Psoas muscle (tissue), 8 donors: ENCODE results near the gene DCDC1. TPM values are rescaled to one million over a fixed set of nuclear protein-coding genes. Genes with fewer than 3 reads are reported as not detected.

ENCODE experiments used
- ATAC-seq, 4 donors: fragments of 200-7000 bp; cut with Tn5 transposase; one replicate each; pipeline ENCODE4 v1.9.1; 2020; ENCODE audit warnings: moderate library complexity in 3 of 4, mild to moderate bottlenecking in 2 of 4
- DNase-seq, 2 donors: peaks; one replicate each; pipeline ENCODE4 v3.0.0-alpha.2; 2020
- H3K27ac ChIP-seq: fragments of 200-600 bp; one replicate; pipeline ENCODE4 v1.8.0; 2022
- H3K27me3 ChIP-seq, 3 donors: fragments of 200-600 bp in 1 of 3; one replicate each; pipeline versions ENCODE4 v1.6.1 to v1.8.0; 2013 to 2022; ENCODE audit warnings: low read length in 2 of 3, mild to moderate bottlenecking in 2 of 3, moderate library complexity in 1 of 3; ENCODE audit not compliant: insufficient read depth in 3 of 3
- H3K36me3 ChIP-seq, 2 donors: fragments of 200-600 bp in 1 of 2; one replicate each; pipeline versions ENCODE4 v1.6.1 to v1.8.0; 2013 to 2022; ENCODE audit warnings: low read depth in 1 of 2, mild to moderate bottlenecking in 1 of 2, moderate library complexity in 1 of 2; ENCODE audit not compliant: insufficient read depth in 1 of 2
- H3K4me1 ChIP-seq: fragments of 200-600 bp; one replicate; pipeline ENCODE4 v1.8.0; 2022
- H3K4me3 ChIP-seq: fragments of 200-600 bp; one replicate; pipeline ENCODE4 v1.8.0; 2022; ENCODE audit warnings: mild to moderate bottlenecking
- H3K9me3 ChIP-seq: fragments of 200-600 bp; one replicate; pipeline ENCODE4 v1.8.0; 2022
- WGBS, 3 donors: extraction: QIAGEN DNeasy Blood & Tissue Kit; methylation state at CpG; one replicate each; pipeline versions ENCODE4 v1.1.6 to v1.1.7; 2013; 5-methylcytosine and 5-hydroxymethylcytosine counted together
- intact Hi-C, 2 donors: fragments of 100-400 bp; cut with DNase I; formaldehyde crosslinking; loops; one replicate each; pipeline versions ENCODE4 v1.11.0 to v1.14.2; 2022
- polyA plus RNA-seq, 3 donors: library from polyadenylated mRNA; stranded (reverse); fragments of 200-250 nt; gene quantifications; one replicate each; pipeline ENCODE4 v1.2.3, GENCODE V29; 2013
- total RNA-seq, 4 donors: library from RNA; stranded (reverse); fragmentation: NEBNext Ultra II Directional in 2 of 4; extraction: Animal tissue kit (Norgen Biotek cat#: 25700) in 2 of 4; gene quantifications; one replicate each; pipeline versions ENCODE4 v1.2.1 to v1.2.4, GENCODE V29; 2021 to 2023
- TF ChIP-seq, protein P1 (sequence below): fragments of 200-600 bp; IDR thresholded peaks from one replicate; pipeline ENCODE4 v1.8.0; 2022; ENCODE audit warnings: antibody characterized with exemption
- donor health status: healthy with polysubstance abuse.
- donor health status: DM: no; HTN: no; CAD: no; lungs with moderate emphysema.
- donor health status: Bipolar disorder and iron deficiency.
- donor health status: healthy.
- donor health status: DM: yes; HTN: yes; CAD: no.
- donor health status: DM: no; HTN: no; CAD: no.
- donor health status: DM: no; HTN: no; CAD: no.
- donor health status: DM: yes; HTN: yes; CAD: no.

Gene DCDC1
- total and polyA plus RNA-seq, 7 donors, result not detected

DNA sequence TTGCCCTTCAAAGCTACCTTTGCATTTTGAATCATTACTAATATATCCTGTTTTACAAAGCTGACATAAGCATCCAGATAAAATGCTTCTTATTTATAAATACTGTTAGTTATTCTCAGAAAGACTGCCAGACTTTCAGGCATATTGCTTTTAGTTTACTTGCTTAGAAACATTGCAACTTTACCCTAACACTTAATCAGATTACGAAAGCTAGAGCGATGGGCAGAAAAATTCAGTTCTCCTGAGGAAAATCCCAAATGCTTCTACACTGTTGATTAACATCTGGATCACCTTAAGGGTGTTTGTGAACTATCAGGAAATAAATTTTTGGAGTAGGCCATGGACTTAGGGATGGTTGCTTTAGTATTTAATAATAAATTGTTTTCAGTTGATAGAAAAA lies 493.7 kb downstream of the DCDC1 start:
- DNase-seq (no peak), ATAC-seq (no peak)
- intact Hi-C loops, result no loop called here
- WGBS, 3 donors, result 83 to 95% (median 87%) methylated on average over 2 of the region's 2 CpGs
- Histone ChIP-seq H3K36me3 (no peaks in the 10 kb centered on the region), H3K27ac (no peak overlapping the region), H3K4me3 (no peak overlapping the region), H3K4me1 (no peaks in the 10 kb centered on the region), H3K27me3 (no peaks in the 10 kb centered on the region), H3K9me3 (no peaks in the 10 kb centered on the region)
- TF ChIP-seq, protein P1, sequence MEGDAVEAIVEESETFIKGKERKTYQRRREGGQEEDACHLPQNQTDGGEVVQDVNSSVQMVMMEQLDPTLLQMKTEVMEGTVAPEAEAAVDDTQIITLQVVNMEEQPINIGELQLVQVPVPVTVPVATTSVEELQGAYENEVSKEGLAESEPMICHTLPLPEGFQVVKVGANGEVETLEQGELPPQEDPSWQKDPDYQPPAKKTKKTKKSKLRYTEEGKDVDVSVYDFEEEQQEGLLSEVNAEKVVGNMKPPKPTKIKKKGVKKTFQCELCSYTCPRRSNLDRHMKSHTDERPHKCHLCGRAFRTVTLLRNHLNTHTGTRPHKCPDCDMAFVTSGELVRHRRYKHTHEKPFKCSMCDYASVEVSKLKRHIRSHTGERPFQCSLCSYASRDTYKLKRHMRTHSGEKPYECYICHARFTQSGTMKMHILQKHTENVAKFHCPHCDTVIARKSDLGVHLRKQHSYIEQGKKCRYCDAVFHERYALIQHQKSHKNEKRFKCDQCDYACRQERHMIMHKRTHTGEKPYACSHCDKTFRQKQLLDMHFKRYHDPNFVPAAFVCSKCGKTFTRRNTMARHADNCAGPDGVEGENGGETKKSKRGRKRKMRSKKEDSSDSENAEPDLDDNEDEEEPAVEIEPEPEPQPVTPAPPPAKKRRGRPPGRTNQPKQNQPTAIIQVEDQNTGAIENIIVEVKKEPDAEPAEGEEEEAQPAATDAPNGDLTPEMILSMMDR, result no peak

DNA sequence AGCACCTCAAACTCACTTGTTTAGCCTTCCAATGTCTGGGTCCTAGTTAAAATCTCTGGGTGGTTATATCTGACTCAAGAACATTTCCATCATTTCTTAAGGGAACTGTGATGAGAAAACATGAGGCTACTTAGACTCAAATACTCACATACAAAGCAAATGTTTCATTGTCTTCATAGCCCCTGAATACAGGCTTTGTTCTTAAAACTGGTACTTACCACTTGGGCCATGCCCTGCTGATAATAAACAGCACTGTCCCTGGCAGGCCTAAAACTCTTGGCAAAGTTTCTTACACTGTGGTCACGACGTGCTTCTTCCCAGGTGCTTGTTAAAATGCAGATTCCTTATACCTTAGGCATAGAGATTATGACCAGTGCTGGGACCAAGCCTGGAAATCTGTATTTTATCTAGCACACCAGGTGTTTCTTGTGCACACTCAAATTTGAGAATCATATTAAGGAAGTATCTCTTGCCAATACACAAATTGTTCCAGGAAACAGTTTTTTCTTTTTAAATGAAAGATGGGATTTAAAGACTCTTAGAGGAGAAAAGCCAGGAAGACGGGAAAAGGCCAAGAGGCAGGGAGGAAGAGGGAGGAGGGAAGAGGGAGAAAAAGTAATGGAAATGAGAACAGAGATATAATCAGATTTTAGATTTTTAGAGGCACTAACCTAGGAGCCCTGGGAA lies 495.5 kb downstream of the DCDC1 start:
- Histone ChIP-seq H3K27me3 (no peaks in the 10 kb centered on the region), H3K4me3 (no peak overlapping the region), H3K36me3 (no peaks in the 10 kb centered on the region), H3K27ac (no peak overlapping the region), H3K9me3 (no peaks in the 10 kb centered on the region), H3K4me1 (no peaks in the 10 kb centered on the region)
- intact Hi-C loops, result no loop called here
- DNase-seq (no peak), ATAC-seq (no peak)
- 20 to 31% (median 26%) methylated on average over 3 of the region's 3 CpGs for WGBS, 3 donors
- TF ChIP-seq, protein P1, result no peak

DNA sequence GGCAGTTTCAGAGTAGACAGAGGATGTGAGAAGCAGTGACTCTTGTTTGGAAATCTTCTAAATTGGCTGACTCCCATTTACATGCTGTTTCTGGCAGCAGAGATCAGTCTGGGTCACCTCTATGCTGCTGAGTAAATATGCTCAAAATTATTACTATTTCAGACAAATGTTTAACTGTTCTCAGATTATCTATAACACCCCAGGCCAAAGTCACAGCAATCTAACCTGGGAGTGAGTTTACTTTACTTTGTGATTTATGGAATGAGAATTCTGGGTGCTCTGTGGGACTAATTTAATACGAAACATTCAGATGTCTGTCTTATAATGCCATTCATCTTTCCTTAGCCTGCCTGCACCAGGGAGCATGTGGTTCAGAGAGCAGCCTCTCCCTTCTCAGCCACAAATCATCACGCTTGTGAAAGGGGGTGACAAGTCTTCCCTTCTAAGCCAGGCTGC lies 500.9 kb downstream of the DCDC1 start:
- ATAC-seq, result no peak
- TF ChIP-seq, protein P1, result no peak
- Histone ChIP-seq H3K27ac (no peak overlapping the region), H3K4me3 (no peak overlapping the region), H3K4me1 (no peaks in the 10 kb centered on the region), H3K36me3 (no peaks in the 10 kb centered on the region), H3K27me3 (no peaks in the 10 kb centered on the region), H3K9me3 (no peaks in the 10 kb centered on the region)
- 40 to 56% (median 50%) methylated on average over 2 of the region's 2 CpGs for WGBS, 3 donors
- intact Hi-C loops, result no loop called here
- DNase-seq, result no peak

DNA sequence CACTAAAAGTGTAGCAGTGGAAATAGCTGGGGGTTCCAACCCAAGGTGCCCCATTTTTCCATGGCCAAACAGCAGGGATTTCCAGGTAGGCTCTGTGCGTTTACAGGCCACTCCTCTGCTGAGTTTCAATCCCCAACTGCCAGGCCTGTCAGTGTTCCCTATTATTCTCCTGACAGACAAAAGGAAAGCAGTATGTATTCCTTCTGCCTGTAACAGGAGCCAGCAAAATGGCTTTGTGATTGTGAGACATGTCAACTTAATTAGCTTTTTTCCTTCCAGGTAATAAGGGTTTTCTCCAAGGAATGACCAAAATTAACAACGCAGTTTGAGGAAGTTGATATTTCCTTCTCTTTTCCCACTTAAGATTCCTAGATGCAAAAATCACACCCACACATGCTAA lies 506.3 kb downstream of the DCDC1 start:
- Histone ChIP-seq H3K36me3 (no peaks in the 10 kb centered on the region), H3K9me3 (no peaks in the 10 kb centered on the region), H3K4me1 (no peaks in the 10 kb centered on the region), H3K4me3 (no peak overlapping the region), H3K27ac (no peak overlapping the region), H3K27me3 (no peaks in the 10 kb centered on the region)
- intact Hi-C loops, result no loop called here
- ATAC-seq, result no peak
- TF ChIP-seq, protein P1, result no peak
- DNase-seq, result no peak
- 50 to 74% (median 67%) methylated on average over 2 of the region's 2 CpGs for WGBS, 3 donors

DNA sequence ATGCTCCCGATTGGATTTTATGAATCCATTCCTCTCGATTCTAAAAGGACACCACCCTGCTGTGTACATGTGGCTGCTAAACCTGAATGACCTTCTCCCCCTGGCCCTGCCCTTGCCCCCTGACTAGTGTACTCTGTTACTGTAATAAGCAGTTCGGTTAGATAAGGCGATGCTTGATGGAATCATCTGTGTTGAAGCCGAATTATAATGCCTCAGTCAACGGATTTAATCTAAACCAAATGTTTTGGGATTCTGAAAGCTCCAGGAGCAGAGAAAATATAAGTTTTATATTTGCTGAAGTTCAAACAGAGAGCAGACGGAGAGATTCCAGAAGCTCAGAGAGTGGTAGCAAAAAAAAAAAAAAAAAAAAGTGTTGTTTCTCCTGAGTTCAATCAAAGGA lies 508.0 kb downstream of the DCDC1 start:
- DNase-seq, result no peak
- intact Hi-C loops, result no loop called here

More for the DNA sequence above, 508.0 kb downstream of the DCDC1 start:
- WGBS, 3 donors, result 68 to 73% (median 70%) methylated on average over 7 of the region's 7 CpGs
- TF ChIP-seq, protein P1, result no peak
- Histone ChIP-seq H3K4me1 (no peaks in the 10 kb centered on the region), H3K4me3 (no peak overlapping the region), H3K36me3 (no peaks in the 10 kb centered on the region), H3K27me3 (no peaks in the 10 kb centered on the region), H3K9me3 (no peaks in the 10 kb centered on the region), H3K27ac (no peak overlapping the region)
- ATAC-seq, result no peak
